ENCODE measurements around the gene THUMPD1.
"Not testable (repeated sequence)": the region's sequence is repeated elsewhere in the genome, so short reads cannot be mapped to it uniquely, and the experiment has no call there.

THUMPD1 gene

GRCh38 chr16:20701692-20702091 is 39.9 kb downstream of the THUMPD1 start:
- not testable (repeated sequence) for H3K4me3 ChIP-seq (ENCODE audit: low read length); H3K9me3 ChIP-seq (ENCODE audit: control insufficient read depth, insufficient read depth, low read length); H3K27ac ChIP-seq (ENCODE audit: low read length); H3K27me3 ChIP-seq (ENCODE audit: control insufficient read depth, insufficient read depth, low read length); DNase-seq (ENCODE audit: low read depth, low spot score); H3K36me3 ChIP-seq (ENCODE audit: control insufficient read depth, insufficient read depth, low read length); H3K4me1 ChIP-seq (ENCODE audit: control insufficient read depth, insufficient read depth, low read length)

DNA sequence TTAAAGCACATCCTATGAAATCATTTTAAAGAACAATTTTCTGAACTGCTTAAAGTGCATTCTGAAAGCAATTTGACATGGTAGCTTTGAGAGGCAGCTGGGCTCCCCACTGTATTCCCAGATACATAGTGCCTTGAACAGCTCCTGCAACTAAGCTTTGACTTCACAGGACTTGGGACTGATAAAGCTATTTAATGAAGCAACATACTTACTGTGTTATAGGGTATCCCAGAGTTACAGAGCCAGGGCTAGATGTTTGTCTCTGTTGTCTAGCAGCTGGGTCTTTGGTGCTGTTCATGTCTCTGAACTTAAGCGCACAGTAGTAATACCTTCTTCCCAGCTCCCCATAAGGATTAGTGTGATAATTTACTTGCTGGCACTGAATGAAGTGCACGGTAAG is 45.0 kb downstream of the THUMPD1 start:
- Histone ChIP-seq H3K9me3 (ENCODE audit: control insufficient read depth, insufficient read depth, low read length) (no peaks in the 10 kb centered on the region), H3K27ac (ENCODE audit: low read length) (no peak overlapping the region), H3K36me3 (ENCODE audit: control insufficient read depth, insufficient read depth, low read length) (no peaks in the 10 kb centered on the region), H3K4me3 (ENCODE audit: low read length) (no peak overlapping the region), H3K4me1 (ENCODE audit: control insufficient read depth, insufficient read depth, low read length) (no peaks in the 10 kb centered on the region), H3K27me3 (ENCODE audit: control insufficient read depth, insufficient read depth, low read length) (no peaks in the 10 kb centered on the region)
- no CpG with 5 or more reads among the region's 2 CpGs for WGBS (ENCODE audit: insufficient coverage, insufficient read length)
- no peak for DNase-seq (ENCODE audit: low read depth, low spot score)

GRCh38 chr16:20695024-20695423 is 46.6 kb downstream of the THUMPD1 start:
- Histone ChIP-seq H3K27me3 (ENCODE audit: control insufficient read depth, insufficient read depth, low read length) (no peaks in the 10 kb centered on the region), H3K4me1 (ENCODE audit: control insufficient read depth, insufficient read depth, low read length) (no peaks in the 10 kb centered on the region), H3K27ac (ENCODE audit: low read length) (no peak overlapping the region), H3K36me3 (ENCODE audit: control insufficient read depth, insufficient read depth, low read length) (no peaks in the 10 kb centered on the region), H3K4me3 (ENCODE audit: low read length) (no peak overlapping the region), H3K9me3 (ENCODE audit: control insufficient read depth, insufficient read depth, low read length) (no peaks in the 10 kb centered on the region)
- no peak for DNase-seq (ENCODE audit: low read depth, low spot score)
- WGBS (ENCODE audit: insufficient coverage, insufficient read length): no CpG with 5 or more reads among the region's 4 CpGs

- WGBS (ENCODE audit: insufficient coverage, insufficient read length): no CpG with 5 or more reads among the region's 6 CpGs
- H3K36me3 ChIP-seq (ENCODE audit: control insufficient read depth, insufficient read depth, low read length); H3K27ac ChIP-seq (ENCODE audit: low read length); H3K4me3 ChIP-seq (ENCODE audit: low read length); H3K27me3 ChIP-seq (ENCODE audit: control insufficient read depth, insufficient read depth, low read length); H3K4me1 ChIP-seq (ENCODE audit: control insufficient read depth, insufficient read depth, low read length); H3K9me3 ChIP-seq (ENCODE audit: control insufficient read depth, insufficient read depth, low read length); DNase-seq (ENCODE audit: low read depth, low spot score): not testable (repeated sequence)
Observed at GRCh38 chr16:20694096-20694495, 47.5 kb downstream of the THUMPD1 start.

GRCh38 chr16:20689668-20690067 is 52.0 kb downstream of the THUMPD1 start:
- Histone ChIP-seq H3K36me3 (ENCODE audit: control insufficient read depth, insufficient read depth, low read length) (no peaks in the 10 kb centered on the region), H3K9me3 (ENCODE audit: control insufficient read depth, insufficient read depth, low read length) (no peaks in the 10 kb centered on the region), H3K27ac (ENCODE audit: low read length) (no peak overlapping the region), H3K4me3 (ENCODE audit: low read length) (no peak overlapping the region), H3K27me3 (ENCODE audit: control insufficient read depth, insufficient read depth, low read length) (no peaks in the 10 kb centered on the region), H3K4me1 (ENCODE audit: control insufficient read depth, insufficient read depth, low read length) (no peaks in the 10 kb centered on the region)
- no peak for DNase-seq (ENCODE audit: low read depth, low spot score)

- Histone ChIP-seq H3K36me3 (ENCODE audit: control insufficient read depth, insufficient read depth, low read length) (no peaks in the 10 kb centered on the region), H3K9me3 (ENCODE audit: control insufficient read depth, insufficient read depth, low read length) (no peaks in the 10 kb centered on the region), H3K4me3 (ENCODE audit: low read length) (no peak overlapping the region), H3K27me3 (ENCODE audit: control insufficient read depth, insufficient read depth, low read length) (no peaks in the 10 kb centered on the region), H3K4me1 (ENCODE audit: control insufficient read depth, insufficient read depth, low read length) (peaks cover 2% of the 10 kb centered on the region; the same call in 1 of the 2 replicates), H3K27ac (ENCODE audit: low read length) (no peak overlapping the region)
- DNase-seq (ENCODE audit: low read depth, low spot score): no peak
- no CpG with 5 or more reads among the region's 1 CpG for WGBS (ENCODE audit: insufficient coverage, insufficient read length)
Observed at GRCh38 chr16:20683812-20684211, 57.8 kb downstream of the THUMPD1 start.

All from iPS DF 6.9 (cell line).